ENCODE data around the gene LCP1.

The LCP1 gene

DNA sequence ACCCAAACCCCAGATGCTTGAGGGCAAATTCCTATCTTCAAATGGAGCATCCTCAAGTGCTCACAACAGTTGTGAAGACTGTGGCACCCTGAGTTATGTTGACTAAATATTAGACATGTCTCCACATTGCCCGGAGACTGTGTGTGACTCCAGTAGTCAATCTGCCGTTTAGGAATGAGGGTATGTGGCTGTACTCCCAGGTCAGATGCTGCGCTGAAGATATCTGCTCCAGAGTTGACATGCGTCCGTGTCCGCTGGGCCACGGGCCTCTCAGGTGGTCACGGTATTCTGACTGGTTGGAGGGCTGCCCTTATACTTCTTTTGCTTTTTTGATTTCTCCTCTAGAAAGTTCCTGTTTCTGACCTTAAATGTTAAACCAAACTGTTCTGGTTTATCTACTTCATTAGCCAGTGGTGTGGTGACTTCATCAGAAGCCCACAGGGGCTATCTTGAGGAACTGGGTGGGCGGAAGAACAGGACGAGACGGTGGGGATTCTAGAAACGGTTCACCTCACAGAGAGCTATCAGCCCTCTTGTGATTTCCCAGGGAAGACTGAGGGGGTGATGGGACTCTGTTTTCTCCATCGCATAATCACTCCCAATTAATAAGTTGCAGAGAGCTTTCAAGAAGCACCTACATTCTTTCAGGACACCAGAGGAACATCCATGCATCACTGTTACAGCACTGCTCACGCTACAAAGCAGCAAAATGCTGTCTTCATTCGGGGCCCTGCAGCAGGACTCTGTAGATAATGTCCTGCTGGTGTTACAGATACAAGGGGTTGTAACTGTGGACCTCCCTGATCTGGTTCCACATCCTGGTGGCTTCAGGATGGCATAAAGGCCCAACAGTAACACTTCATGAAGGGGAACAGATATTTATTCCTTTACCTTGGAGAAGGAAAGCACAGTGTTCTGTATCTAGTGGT lies 1.3 kb upstream of the LCP1 start:
- Histone ChIP-seq H3K36me3 (ENCODE audit: control insufficient read depth in 5 of 5, insufficient read depth in 5 of 5, low read length in 5 of 5) (no peaks in the 10 kb centered on the region), H3K4me3 (ENCODE audit: low read depth in 1 of 5, low read length in 5 of 5) (no peak overlapping the region), H3K4me1 (ENCODE audit: control insufficient read depth in 5 of 5, insufficient read depth in 5 of 5, low read length in 5 of 5) (peaks cover 0 to 15% (median 5%) of the 10 kb centered on the region in 5 donors), H3K9me3 (ENCODE audit: control insufficient read depth in 5 of 5, low read length in 5 of 5) (no peaks in the 10 kb centered on the region), H3K27me3 (ENCODE audit: control insufficient read depth in 5 of 5, insufficient read depth in 4 of 5, low read length in 5 of 5) (no peaks in the 10 kb centered on the region), H3K9ac (ENCODE audit: low read length in 5 of 5) (no peak overlapping the region), H3K27ac (ENCODE audit: low read depth, low read length) (no peak overlapping the region)

DNA sequence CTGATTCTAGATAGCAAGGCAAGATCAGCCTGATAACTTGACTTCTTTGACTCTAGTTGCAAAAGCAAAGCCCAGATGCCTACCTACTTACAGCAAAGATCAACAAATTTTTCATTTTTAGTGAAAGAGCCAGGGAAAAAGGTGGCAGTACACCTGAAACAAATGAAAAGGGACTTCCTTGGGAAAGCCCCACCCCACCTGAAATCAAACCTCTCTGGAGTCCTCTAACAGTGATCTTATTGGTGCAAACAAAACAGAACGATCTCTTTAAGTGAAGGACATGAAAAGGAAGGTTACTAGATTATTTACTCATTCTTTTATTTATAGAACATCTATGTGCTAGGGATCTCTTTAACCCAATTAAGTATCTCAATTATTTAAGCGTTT lies 507 bp upstream of the LCP1 start:
- H3K27ac ChIP-seq (ENCODE audit: low read depth, low read length): no peak overlapping the region
- peaks cover 0 to 15% (median 5%) of the 10 kb centered on the region in 5 donors for H3K4me1 ChIP-seq (ENCODE audit: control insufficient read depth in 5 of 5, insufficient read depth in 5 of 5, low read length in 5 of 5)
- no peaks in the 10 kb centered on the region for H3K36me3 ChIP-seq (ENCODE audit: control insufficient read depth in 5 of 5, insufficient read depth in 5 of 5, low read length in 5 of 5)
- no peak overlapping the region for H3K4me3 ChIP-seq (ENCODE audit: low read depth in 1 of 5, low read length in 5 of 5)
- no peak overlapping the region for H3K9ac ChIP-seq (ENCODE audit: low read length in 5 of 5)
- H3K27me3 ChIP-seq (ENCODE audit: control insufficient read depth in 5 of 5, insufficient read depth in 4 of 5, low read length in 5 of 5): no peaks in the 10 kb centered on the region
- no peaks in the 10 kb centered on the region for H3K9me3 ChIP-seq (ENCODE audit: control insufficient read depth in 5 of 5, low read length in 5 of 5)

DNA sequence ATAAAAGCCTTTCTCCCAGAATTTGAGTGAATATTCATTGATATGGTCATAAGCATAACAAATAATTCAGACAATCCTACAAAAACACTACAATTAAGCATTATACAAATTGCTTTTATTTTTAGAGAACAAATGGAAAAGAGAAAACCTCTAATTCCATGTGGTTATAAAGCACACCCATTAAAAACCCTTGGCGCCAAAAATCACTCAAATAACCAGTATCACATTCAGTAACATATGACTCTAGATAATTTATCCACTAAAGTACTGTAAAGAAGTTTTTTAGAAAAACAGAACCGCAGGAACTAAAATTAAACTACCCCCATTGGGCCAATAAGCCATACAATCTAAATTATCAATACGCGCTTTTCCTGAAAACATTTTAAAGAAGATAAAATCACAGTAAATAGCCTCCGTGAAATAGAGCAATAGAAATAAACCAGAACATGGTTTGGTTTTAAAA lies 569 bp downstream of the LCP1 start:
- no peak overlapping the region for H3K27ac ChIP-seq (ENCODE audit: low read depth, low read length)
- peaks cover 0 to 18% (median 5%) of the 10 kb centered on the region in 5 donors for H3K4me1 ChIP-seq (ENCODE audit: control insufficient read depth in 5 of 5, insufficient read depth in 5 of 5, low read length in 5 of 5)
- peak overlapping the region in 2 of 5 donors; percentile 4 to 52 for H3K9ac ChIP-seq (ENCODE audit: low read length in 5 of 5)
- H3K9me3 ChIP-seq (ENCODE audit: control insufficient read depth in 5 of 5, low read length in 5 of 5): no peaks in the 10 kb centered on the region
- H3K27me3 ChIP-seq (ENCODE audit: control insufficient read depth in 5 of 5, insufficient read depth in 4 of 5, low read length in 5 of 5): no peaks in the 10 kb centered on the region
- no peaks in the 10 kb centered on the region for H3K36me3 ChIP-seq (ENCODE audit: control insufficient read depth in 5 of 5, insufficient read depth in 5 of 5, low read length in 5 of 5)
- peak overlapping the region; percentile 38 to 67 (median 60) for H3K4me3 ChIP-seq (ENCODE audit: low read depth in 1 of 5, low read length in 5 of 5)

DNA sequence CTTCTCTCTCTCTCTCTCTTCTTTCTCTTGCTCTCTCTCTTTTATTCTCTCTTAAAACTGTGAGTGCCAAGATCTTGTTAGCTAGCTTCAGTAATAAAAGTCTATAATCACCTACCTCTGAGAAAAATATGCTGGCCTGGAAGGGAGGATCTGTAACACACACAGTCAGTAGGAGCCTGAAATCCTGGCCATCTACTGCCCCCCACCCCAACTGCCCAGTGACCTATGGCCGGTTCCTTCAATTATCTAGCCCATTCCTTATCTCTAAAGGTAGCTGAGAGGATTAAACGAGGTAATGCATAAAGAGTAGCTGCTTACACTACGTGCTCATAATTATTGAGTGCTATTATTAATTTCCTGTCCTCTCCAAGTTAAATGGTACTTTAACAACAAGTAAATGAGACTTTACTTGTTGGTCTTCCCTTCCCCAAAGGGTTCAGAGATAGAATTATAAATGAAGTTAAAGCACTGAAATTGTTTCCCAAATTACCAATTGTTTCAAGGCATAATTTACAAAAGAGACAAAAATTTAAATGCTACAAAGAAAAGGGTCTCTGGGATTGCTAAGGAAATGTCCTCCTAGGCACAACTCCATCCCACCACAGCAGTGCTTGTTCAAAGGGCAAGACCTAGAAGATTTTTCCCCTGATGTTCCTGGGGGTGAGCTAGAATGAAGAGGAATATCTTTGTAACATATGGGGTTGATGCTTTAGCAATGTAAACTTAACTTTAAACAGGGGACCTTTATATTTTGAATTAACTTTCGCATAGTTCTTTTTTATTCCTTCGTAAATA lies 1.8 kb downstream of the LCP1 start:
- Histone ChIP-seq H3K27me3 (ENCODE audit: control insufficient read depth in 5 of 5, insufficient read depth in 4 of 5, low read length in 5 of 5) (no peaks in the 10 kb centered on the region), H3K9me3 (ENCODE audit: control insufficient read depth in 5 of 5, low read length in 5 of 5) (no peaks in the 10 kb centered on the region), H3K36me3 (ENCODE audit: control insufficient read depth in 5 of 5, insufficient read depth in 5 of 5, low read length in 5 of 5) (no peaks in the 10 kb centered on the region), H3K4me1 (ENCODE audit: control insufficient read depth in 5 of 5, insufficient read depth in 5 of 5, low read length in 5 of 5) (peaks cover 0 to 23% (median 5%) of the 10 kb centered on the region in 5 donors), H3K27ac (ENCODE audit: low read depth, low read length) (no peak overlapping the region), H3K4me3 (ENCODE audit: low read depth in 1 of 5, low read length in 5 of 5) (peak overlapping the region in 4 of 5 donors; percentile 29 to 56 (median 40)), H3K9ac (ENCODE audit: low read length in 5 of 5) (peak overlapping the region in 1 of 5 donors; percentile 52)

DNA sequence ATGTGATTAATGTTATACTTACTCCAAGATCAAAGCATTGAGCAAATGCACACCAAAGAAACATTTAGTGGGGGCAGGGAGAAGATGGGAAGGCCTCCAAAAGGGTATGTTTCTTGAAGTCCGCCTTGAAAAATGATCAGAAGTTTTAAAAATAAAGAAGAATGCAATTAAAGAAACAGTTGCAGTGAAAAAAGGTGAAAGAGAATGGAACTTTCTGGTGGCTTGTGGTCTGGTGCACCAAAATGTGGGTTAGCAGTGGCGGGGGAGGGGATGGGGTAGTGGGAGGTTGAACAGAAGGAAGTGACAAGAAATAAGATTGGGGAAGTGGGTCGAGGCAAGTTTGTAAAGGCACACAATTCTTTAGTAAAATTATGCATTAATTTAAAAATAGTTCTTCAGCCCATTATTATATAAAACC lies 2.5 kb downstream of the LCP1 start:
- no peak overlapping the region for H3K27ac ChIP-seq (ENCODE audit: low read depth, low read length)
- peak overlapping the region in 1 of 5 donors; percentile 56 for H3K4me3 ChIP-seq (ENCODE audit: low read depth in 1 of 5, low read length in 5 of 5)
- no peaks in the 10 kb centered on the region for H3K36me3 ChIP-seq (ENCODE audit: control insufficient read depth in 5 of 5, insufficient read depth in 5 of 5, low read length in 5 of 5)
- peaks cover 0 to 23% (median 5%) of the 10 kb centered on the region in 5 donors for H3K4me1 ChIP-seq (ENCODE audit: control insufficient read depth in 5 of 5, insufficient read depth in 5 of 5, low read length in 5 of 5)
- H3K9ac ChIP-seq (ENCODE audit: low read length in 5 of 5): no peak overlapping the region
- no peaks in the 10 kb centered on the region for H3K9me3 ChIP-seq (ENCODE audit: control insufficient read depth in 5 of 5, low read length in 5 of 5)
- H3K27me3 ChIP-seq (ENCODE audit: control insufficient read depth in 5 of 5, insufficient read depth in 4 of 5, low read length in 5 of 5): no peaks in the 10 kb centered on the region

DNA sequence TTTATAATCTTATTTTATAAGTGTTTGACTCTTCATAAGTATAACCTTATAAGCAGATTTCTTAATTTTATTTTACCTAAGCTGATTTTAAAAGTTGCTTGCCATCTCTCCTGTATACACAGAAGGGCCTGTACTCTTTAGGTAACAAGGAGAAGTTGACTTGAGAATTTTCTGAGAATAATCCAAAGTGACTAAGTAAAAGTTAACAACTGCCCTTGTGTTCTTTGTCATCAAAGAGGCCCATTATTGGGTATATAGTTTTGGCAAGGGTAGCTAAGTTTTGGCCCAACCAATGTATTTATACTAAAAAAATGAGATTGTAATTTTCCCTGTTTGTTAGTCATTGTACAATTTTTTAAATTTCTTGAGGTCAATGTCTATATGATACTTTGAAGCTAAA lies 3.2 kb downstream of the LCP1 start:
- Histone ChIP-seq H3K27me3 (ENCODE audit: control insufficient read depth in 5 of 5, insufficient read depth in 4 of 5, low read length in 5 of 5) (no peaks in the 10 kb centered on the region), H3K4me1 (ENCODE audit: control insufficient read depth in 5 of 5, insufficient read depth in 5 of 5, low read length in 5 of 5) (peaks cover 0 to 21% (median 5%) of the 10 kb centered on the region in 5 donors), H3K9ac (ENCODE audit: low read length in 5 of 5) (no peak overlapping the region), H3K36me3 (ENCODE audit: control insufficient read depth in 5 of 5, insufficient read depth in 5 of 5, low read length in 5 of 5) (no peaks in the 10 kb centered on the region), H3K27ac (ENCODE audit: low read depth, low read length) (no peak overlapping the region), H3K9me3 (ENCODE audit: control insufficient read depth in 5 of 5, low read length in 5 of 5) (no peaks in the 10 kb centered on the region), H3K4me3 (ENCODE audit: low read depth in 1 of 5, low read length in 5 of 5) (no peak overlapping the region)

DNA sequence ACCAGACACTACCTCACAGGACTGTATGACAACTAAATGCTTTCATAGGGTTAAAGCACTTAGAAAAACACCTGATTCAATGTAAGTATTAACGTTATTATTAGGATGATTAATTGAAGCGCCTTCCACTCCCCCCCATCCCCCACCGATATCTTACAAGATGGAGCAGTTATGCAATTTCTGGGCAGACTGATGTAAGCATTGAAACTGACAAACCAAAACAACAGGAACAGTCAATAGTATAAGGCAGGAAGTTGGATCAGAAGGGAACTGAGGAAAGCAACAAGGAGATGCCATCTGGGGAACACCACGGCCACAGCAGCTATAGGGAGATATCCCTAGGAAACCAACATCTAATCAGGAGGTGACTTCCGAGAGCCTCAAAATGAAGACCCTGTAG lies 3.8 kb downstream of the LCP1 start:
- no peak overlapping the region for H3K9ac ChIP-seq (ENCODE audit: low read length in 5 of 5)
- H3K9me3 ChIP-seq (ENCODE audit: control insufficient read depth in 5 of 5, low read length in 5 of 5): no peaks in the 10 kb centered on the region
- peak overlapping the region in 1 of 5 donors; percentile 0 for H3K4me3 ChIP-seq (ENCODE audit: low read depth in 1 of 5, low read length in 5 of 5)
- H3K4me1 ChIP-seq (ENCODE audit: control insufficient read depth in 5 of 5, insufficient read depth in 5 of 5, low read length in 5 of 5): peaks cover 0 to 21% (median 0%) of the 10 kb centered on the region in 5 donors
- H3K27ac ChIP-seq (ENCODE audit: low read depth, low read length): no peak overlapping the region
- no peaks in the 10 kb centered on the region for H3K27me3 ChIP-seq (ENCODE audit: control insufficient read depth in 5 of 5, insufficient read depth in 4 of 5, low read length in 5 of 5)
- H3K36me3 ChIP-seq (ENCODE audit: control insufficient read depth in 5 of 5, insufficient read depth in 5 of 5, low read length in 5 of 5): no peaks in the 10 kb centered on the region

DNA sequence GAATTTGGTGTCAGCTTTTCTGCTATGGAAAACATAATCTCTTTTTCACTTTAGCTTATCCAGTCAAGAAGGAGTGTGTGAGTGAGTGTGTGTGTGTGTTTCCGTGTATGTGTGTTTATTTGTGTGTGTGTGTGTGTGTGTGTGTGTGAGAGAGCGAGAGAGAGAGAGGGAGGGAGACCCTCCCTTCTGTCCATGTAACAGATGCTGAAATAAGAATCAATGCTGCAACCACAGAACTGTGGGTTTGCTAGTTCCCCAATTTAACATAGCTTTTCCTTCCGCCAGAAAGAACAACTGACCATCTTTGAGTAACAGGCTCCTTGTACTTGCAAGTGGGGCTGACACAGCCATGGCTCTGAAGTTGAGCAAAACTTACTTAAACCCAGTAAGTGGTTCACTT lies 5.2 kb downstream of the LCP1 start:
- Histone ChIP-seq H3K9ac (ENCODE audit: low read length in 5 of 5) (no peak overlapping the region), H3K4me3 (ENCODE audit: low read depth in 1 of 5, low read length in 5 of 5) (no peak overlapping the region), H3K27me3 (ENCODE audit: control insufficient read depth in 5 of 5, insufficient read depth in 4 of 5, low read length in 5 of 5) (no peaks in the 10 kb centered on the region), H3K9me3 (ENCODE audit: control insufficient read depth in 5 of 5, low read length in 5 of 5) (no peaks in the 10 kb centered on the region), H3K36me3 (ENCODE audit: control insufficient read depth in 5 of 5, insufficient read depth in 5 of 5, low read length in 5 of 5) (no peaks in the 10 kb centered on the region), H3K4me1 (ENCODE audit: control insufficient read depth in 5 of 5, insufficient read depth in 5 of 5, low read length in 5 of 5) (peaks cover 0 to 22% (median 5%) of the 10 kb centered on the region in 5 donors), H3K27ac (ENCODE audit: low read depth, low read length) (no peak overlapping the region)

DNA sequence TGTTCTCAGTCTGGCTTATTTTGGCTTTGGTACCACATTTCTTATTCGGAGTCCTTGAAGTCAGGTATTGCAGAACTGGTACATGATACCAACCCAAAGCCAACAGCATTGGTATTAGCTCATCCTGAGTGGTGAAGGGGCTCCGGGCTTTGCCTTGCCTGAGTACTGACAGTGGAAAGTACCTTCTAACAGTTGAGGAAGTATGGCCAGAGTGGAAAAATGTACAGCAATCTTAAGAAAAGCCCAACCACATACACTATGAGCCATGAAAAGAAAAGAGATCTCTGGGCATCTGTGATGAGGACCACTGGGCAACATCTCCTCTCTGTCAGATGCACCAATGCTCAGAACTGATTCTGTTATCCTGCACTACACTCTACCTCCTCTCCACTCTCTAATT lies 8.3 kb downstream of the LCP1 start:
- peaks cover 0 to 52% (median 22%) of the 10 kb centered on the region in 5 donors for H3K4me1 ChIP-seq (ENCODE audit: control insufficient read depth in 5 of 5, insufficient read depth in 5 of 5, low read length in 5 of 5)
- H3K36me3 ChIP-seq (ENCODE audit: control insufficient read depth in 5 of 5, insufficient read depth in 5 of 5, low read length in 5 of 5): no peaks in the 10 kb centered on the region
- H3K9ac ChIP-seq (ENCODE audit: low read length in 5 of 5): no peak overlapping the region
- no peaks in the 10 kb centered on the region for H3K27me3 ChIP-seq (ENCODE audit: control insufficient read depth in 5 of 5, insufficient read depth in 4 of 5, low read length in 5 of 5)
- no peak overlapping the region for H3K4me3 ChIP-seq (ENCODE audit: low read depth in 1 of 5, low read length in 5 of 5)
- H3K9me3 ChIP-seq (ENCODE audit: control insufficient read depth in 5 of 5, low read length in 5 of 5): no peaks in the 10 kb centered on the region
- H3K27ac ChIP-seq (ENCODE audit: low read depth, low read length): no peak overlapping the region

DNA sequence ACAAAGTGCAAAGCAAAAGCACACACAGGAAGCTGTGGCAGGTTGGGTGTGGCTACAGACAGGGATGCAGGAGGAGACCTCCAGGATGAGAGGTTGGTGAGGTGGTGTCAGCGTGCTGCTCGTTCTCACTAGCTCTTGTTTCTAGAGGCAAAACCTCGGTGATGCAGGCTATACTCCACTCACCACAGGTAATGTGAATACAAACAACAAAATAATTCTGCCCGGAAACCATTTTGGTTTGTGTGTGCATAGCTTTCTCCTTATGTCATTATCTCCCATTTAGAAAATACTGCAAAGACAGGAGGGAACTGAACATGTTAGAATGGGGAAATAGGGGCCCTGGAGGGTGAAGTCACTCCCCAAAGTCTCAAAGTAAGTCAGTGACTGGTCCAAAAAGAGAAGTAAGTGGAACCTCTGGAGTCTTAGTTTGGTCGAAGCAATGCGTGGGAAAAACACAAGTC lies 9.4 kb downstream of the LCP1 start:
- peaks cover 0 to 60% (median 26%) of the 10 kb centered on the region in 5 donors for H3K4me1 ChIP-seq (ENCODE audit: control insufficient read depth in 5 of 5, insufficient read depth in 5 of 5, low read length in 5 of 5)
- H3K27ac ChIP-seq (ENCODE audit: low read depth, low read length): no peak overlapping the region
- no peaks in the 10 kb centered on the region for H3K27me3 ChIP-seq (ENCODE audit: control insufficient read depth in 5 of 5, insufficient read depth in 4 of 5, low read length in 5 of 5)
- H3K9me3 ChIP-seq (ENCODE audit: control insufficient read depth in 5 of 5, low read length in 5 of 5): no peaks in the 10 kb centered on the region
- no peak overlapping the region for H3K9ac ChIP-seq (ENCODE audit: low read length in 5 of 5)
- H3K36me3 ChIP-seq (ENCODE audit: control insufficient read depth in 5 of 5, insufficient read depth in 5 of 5, low read length in 5 of 5): no peaks in the 10 kb centered on the region
- no peak overlapping the region for H3K4me3 ChIP-seq (ENCODE audit: low read depth in 1 of 5, low read length in 5 of 5)
